ENCODE measurements around the gene CD101. TPM values are rescaled to one million over a fixed set of nuclear protein-coding genes. Genes with fewer than 3 reads are reported as not detected.

CD101 gene
- total RNA-seq, 1 experiment from 2014 or later = 0.86 TPM

DNA sequence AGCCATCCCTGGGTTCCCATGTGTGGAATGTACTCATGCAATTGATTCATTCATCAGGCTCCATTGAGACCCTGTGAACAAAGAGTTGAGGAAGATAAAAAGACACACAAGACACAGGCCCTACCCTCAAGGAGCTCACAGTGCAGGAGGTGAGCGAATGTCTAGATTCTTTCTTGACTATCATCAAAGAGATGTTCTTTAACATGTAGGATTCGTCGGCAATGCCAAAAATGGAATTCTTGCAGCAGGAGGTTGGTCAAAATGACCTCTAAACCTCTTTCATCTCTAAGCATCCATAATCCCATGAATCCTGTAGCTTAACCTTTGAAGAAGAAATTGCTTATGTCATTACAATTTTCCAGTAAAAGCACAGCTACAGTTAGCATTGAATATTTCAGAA is 30.7 kb downstream of the CD101 start:
- no peaks in the 10 kb centered on the region for H3K36me3 ChIP-seq (ENCODE audit: control insufficient read depth, insufficient read depth, low read length)
- DNase-seq = no peak
- Mint-ChIP-seq H3K27ac (ENCODE audit: unreplicated experiment) (no peak overlapping the region), H3K9me3 (ENCODE audit: unreplicated experiment) (no peaks in the 10 kb centered on the region), H3K36me3 (ENCODE audit: insufficient read depth, unreplicated experiment) (no peaks in the 10 kb centered on the region), H3K4me1 (ENCODE audit: low read depth, unreplicated experiment) (no peaks in the 10 kb centered on the region), H3K4me3 (ENCODE audit: unreplicated experiment) (no peak overlapping the region), H3K27me3 (ENCODE audit: insufficient read depth, unreplicated experiment) (no peaks in the 10 kb centered on the region)
- H3K4me3 ChIP-seq (ENCODE audit: low read depth, low read length) = no peak overlapping the region
- intact Hi-C loops (cut with micrococcal nuclease; ENCODE audit: unreplicated experiment) = no loop called here
- POLR2A ChIA-PET = no interaction called here
- CTCF ChIA-PET = no interaction called here
- 0 out of 2 replicates have a peak, but pooled peaks cover 5% of the 10 kb centered on the region for H3K4me1 ChIP-seq
- TF ChIP-seq, protein P1, sequence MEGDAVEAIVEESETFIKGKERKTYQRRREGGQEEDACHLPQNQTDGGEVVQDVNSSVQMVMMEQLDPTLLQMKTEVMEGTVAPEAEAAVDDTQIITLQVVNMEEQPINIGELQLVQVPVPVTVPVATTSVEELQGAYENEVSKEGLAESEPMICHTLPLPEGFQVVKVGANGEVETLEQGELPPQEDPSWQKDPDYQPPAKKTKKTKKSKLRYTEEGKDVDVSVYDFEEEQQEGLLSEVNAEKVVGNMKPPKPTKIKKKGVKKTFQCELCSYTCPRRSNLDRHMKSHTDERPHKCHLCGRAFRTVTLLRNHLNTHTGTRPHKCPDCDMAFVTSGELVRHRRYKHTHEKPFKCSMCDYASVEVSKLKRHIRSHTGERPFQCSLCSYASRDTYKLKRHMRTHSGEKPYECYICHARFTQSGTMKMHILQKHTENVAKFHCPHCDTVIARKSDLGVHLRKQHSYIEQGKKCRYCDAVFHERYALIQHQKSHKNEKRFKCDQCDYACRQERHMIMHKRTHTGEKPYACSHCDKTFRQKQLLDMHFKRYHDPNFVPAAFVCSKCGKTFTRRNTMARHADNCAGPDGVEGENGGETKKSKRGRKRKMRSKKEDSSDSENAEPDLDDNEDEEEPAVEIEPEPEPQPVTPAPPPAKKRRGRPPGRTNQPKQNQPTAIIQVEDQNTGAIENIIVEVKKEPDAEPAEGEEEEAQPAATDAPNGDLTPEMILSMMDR (IDR thresholded peaks at IDR 0.05; ENCODE audit: insufficient read depth in 1 of 2, low read depth in 1 of 2, low read length in 1 of 2, severe bottlenecking in 1 of 2, unreplicated experiment in 1 of 2) = no peak
- no peaks in the 10 kb centered on the region for H3K9me3 ChIP-seq
- no peaks in the 10 kb centered on the region for H3K27me3 ChIP-seq (replicated peaks; ENCODE audit: control insufficient read depth, insufficient read depth, low read length)
- no TSS peak for BruUV-seq (replicated peaks)

DNA sequence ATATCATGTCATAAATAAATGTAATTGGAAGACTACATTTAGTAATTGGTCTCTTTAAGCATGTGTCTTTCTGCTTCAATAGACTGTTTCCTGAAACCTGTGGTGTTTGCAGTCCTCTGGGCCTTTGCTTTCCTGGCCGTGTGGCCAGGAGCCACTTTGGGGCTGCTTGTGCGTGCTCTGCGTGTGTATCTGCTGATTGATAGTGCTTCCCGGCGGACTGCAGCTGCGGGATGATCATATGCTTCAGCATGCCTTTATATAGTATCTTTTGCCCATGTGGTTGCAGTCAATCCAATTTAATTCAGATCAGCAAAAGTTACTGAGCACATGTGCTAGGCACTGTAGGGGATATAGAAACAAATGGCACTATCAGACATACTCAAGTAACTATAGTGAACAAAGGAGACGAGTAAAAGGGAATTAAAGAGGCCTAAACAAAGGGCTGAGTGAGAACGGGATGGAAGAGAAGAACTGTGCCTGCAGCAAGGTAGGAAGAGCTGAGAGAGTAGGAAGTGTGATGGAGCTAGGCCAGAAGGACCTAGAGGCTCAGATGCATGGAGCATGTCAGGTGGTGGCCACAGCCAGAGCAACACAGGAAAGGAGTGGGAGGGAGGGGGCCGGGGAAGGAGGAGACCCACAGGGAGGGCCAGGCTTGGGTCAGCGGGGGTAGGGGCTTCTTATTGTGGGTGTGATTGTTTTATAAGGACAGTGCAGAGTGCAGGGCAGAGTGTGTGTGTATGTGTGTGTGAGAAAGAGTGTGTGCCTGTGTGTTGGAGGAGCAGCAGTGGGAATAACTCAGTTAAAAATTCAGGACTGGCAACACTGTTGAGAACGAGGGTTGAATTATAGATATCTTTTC is 31.4 kb downstream of the CD101 start:
- Mint-ChIP-seq H3K36me3 (ENCODE audit: insufficient read depth, unreplicated experiment) (no peaks in the 10 kb centered on the region), H3K27me3 (ENCODE audit: insufficient read depth, unreplicated experiment) (no peaks in the 10 kb centered on the region), H3K27ac (ENCODE audit: unreplicated experiment) (no peak overlapping the region), H3K4me1 (ENCODE audit: low read depth, unreplicated experiment) (no peaks in the 10 kb centered on the region), H3K9me3 (ENCODE audit: unreplicated experiment) (no peaks in the 10 kb centered on the region), H3K4me3 (ENCODE audit: unreplicated experiment) (no peak overlapping the region)
- CTCF ChIA-PET = no interaction called here
- H3K4me3 ChIP-seq (ENCODE audit: low read depth, low read length) = no peak overlapping the region
- H3K9me3 ChIP-seq = no peaks in the 10 kb centered on the region
- BruUV-seq (replicated peaks) = no TSS peak
- TF ChIP-seq, protein P1 (IDR thresholded peaks at IDR 0.05; ENCODE audit: insufficient read depth in 1 of 2, low read depth in 1 of 2, low read length in 1 of 2, severe bottlenecking in 1 of 2, unreplicated experiment in 1 of 2) = no peak
- H3K27me3 ChIP-seq (replicated peaks; ENCODE audit: control insufficient read depth, insufficient read depth, low read length) = no peaks in the 10 kb centered on the region
- POLR2A ChIA-PET = no interaction called here
- no peak for DNase-seq
- intact Hi-C loops (cut with micrococcal nuclease; ENCODE audit: unreplicated experiment) = no loop called here
- 0 out of 2 replicates have a peak, but pooled peaks cover 5% of the 10 kb centered on the region for H3K4me1 ChIP-seq
- H3K36me3 ChIP-seq (ENCODE audit: control insufficient read depth, insufficient read depth, low read length) = no peaks in the 10 kb centered on the region

DNA sequence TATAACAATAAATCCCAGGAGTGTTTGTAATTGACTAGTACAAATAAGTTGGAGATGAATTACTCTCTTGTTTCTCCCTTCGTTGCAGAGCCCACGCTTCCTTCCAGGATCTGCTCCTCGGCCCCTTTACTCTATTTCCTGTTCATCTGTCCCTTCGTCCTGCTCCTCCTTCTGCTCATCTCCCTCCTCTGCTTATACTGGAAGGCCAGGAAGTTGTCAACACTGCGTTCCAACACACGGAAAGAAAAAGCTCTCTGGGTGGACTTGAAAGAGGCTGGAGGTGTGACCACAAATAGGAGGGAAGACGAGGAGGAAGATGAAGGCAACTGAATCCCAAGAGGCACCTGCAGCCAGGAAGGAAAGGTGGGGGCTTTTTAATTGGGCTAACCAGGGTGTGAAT is 32.2 kb downstream of the CD101 start:
- H3K36me3 Mint-ChIP-seq (ENCODE audit: insufficient read depth, unreplicated experiment) = no peaks in the 10 kb centered on the region
- intact Hi-C loops (cut with micrococcal nuclease; ENCODE audit: unreplicated experiment) = no loop called here
- no peaks in the 10 kb centered on the region for H3K4me1 Mint-ChIP-seq (ENCODE audit: low read depth, unreplicated experiment)
- no peak overlapping the region for H3K4me3 ChIP-seq (ENCODE audit: low read depth, low read length)
- H3K9me3 ChIP-seq = no peaks in the 10 kb centered on the region
- no TSS peak for BruUV-seq (replicated peaks)
- 0 out of 2 replicates have a peak, but pooled peaks cover 5% of the 10 kb centered on the region for H3K4me1 ChIP-seq
- TF ChIP-seq, protein P1 (IDR thresholded peaks at IDR 0.05; ENCODE audit: insufficient read depth in 1 of 2, low read depth in 1 of 2, low read length in 1 of 2, severe bottlenecking in 1 of 2, unreplicated experiment in 1 of 2) = no peak
- no peak overlapping the region for H3K27ac Mint-ChIP-seq (ENCODE audit: unreplicated experiment)
- no peak for DNase-seq
- H3K9me3 Mint-ChIP-seq (ENCODE audit: unreplicated experiment) = no peaks in the 10 kb centered on the region
- H3K27me3 ChIP-seq (replicated peaks; ENCODE audit: control insufficient read depth, insufficient read depth, low read length) = no peaks in the 10 kb centered on the region
- no peaks in the 10 kb centered on the region for H3K27me3 Mint-ChIP-seq (ENCODE audit: insufficient read depth, unreplicated experiment)
- no peak overlapping the region for H3K4me3 Mint-ChIP-seq (ENCODE audit: unreplicated experiment)
- no peaks in the 10 kb centered on the region for H3K36me3 ChIP-seq (ENCODE audit: control insufficient read depth, insufficient read depth, low read length)
- POLR2A ChIA-PET = no interaction called here
- CTCF ChIA-PET = no interaction called here
